ENCODE results near the gene PRSS53. TPM values are rescaled to one million over a fixed set of nuclear protein-coding genes. Genes with fewer than 3 reads are reported as not detected.

PRSS53 gene
- total and polyA plus RNA-seq, 4 donors, result 0.51 to 14.5 (median 3.0) TPM

DNA sequence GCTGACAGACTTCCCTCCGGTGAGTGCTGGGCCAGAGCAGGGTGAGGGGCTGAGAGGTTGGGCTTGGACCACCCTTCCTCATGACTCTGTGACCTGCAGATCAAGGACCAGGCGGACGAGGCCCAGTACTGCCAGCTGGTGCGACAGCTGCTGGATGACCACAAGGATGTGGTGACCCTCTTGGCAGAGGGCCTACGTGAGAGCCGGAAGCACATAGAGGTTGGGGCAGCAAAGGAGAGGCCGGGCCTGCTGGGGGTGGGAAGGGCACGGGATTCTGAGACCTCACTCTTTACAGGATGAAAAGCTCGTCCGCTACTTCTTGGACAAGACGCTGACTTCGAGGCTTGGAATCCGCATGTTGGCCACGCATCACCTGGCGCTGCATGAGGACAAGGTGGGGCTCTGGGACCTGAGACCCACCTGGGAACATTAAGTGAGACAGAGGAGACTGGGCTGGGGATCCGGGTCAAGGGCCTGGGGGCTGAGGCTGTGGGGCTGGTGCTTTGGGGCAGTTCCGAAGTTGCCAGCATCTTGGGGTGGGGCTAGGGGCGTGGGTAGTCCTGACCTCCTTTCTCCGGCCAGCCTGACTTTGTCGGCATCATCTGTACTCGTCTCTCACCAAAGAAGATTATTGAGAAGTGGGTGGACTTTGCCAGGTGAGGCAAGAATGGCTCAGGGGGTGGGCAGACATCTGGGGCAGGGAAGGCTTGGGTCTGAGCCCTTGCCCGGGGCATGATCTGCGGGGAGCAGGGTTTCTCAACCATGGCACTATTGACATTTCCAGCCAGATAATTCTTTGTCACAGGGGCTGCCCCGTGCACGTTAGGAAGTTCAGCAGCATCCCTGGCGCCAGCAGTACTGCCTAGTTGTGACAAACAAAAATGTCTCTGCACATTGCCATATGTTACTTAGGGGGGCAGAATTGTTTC is 21.6 kb upstream of the PRSS53 start (continued):
- TF ChIP-seq JUND (IDR thresholded peaks at IDR 0.05) (peak in 1 of 2 donors; percentile 27), HNF4A (conservative IDR thresholded peaks at IDR 0.05) (peak; percentile 31 to 50), RAD21 (IDR thresholded peaks at IDR 0.05) (no peak), FOXA1 (IDR thresholded peaks at IDR 0.05) (peak; percentile 25), EGR1 (IDR thresholded peaks at IDR 0.05; ENCODE audit: low read depth in 2 of 2) (peak in 1 of 2 donors; percentile 35)
- TF ChIP-seq, protein P1, sequence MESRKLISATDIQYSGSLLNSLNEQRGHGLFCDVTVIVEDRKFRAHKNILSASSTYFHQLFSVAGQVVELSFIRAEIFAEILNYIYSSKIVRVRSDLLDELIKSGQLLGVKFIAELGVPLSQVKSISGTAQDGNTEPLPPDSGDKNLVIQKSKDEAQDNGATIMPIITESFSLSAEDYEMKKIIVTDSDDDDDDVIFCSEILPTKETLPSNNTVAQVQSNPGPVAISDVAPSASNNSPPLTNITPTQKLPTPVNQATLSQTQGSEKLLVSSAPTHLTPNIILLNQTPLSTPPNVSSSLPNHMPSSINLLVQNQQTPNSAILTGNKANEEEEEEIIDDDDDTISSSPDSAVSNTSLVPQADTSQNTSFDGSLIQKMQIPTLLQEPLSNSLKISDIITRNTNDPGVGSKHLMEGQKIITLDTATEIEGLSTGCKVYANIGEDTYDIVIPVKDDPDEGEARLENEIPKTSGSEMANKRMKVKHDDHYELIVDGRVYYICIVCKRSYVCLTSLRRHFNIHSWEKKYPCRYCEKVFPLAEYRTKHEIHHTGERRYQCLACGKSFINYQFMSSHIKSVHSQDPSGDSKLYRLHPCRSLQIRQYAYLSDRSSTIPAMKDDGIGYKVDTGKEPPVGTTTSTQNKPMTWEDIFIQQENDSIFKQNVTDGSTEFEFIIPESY (IDR thresholded peaks at IDR 0.05), result no peak

DNA sequence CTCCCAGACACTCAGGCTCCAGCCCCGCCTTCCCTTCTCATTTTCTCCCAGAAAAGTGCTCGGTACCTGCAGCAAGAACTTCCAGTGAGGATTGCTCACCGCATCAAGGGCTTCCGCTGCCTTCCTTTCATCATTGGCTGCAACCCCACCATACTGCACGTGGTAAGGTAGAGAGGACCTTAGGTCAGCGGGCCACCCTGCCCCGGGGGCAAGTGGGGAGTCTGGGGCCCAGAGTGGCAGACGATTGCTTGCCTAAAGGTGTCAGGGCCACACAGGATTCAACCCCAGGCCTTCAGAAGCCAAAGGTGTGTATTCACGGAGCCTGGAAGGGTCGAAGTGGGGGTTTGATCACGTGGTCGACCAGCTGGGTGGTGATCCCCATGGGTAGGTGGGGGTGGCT is 20.9 kb upstream of the PRSS53 start:
- H3K9ac ChIP-seq (ENCODE audit: low read depth in 1 of 2, low read length in 2 of 2), result no peak overlapping the region
- H3K9me3 ChIP-seq (ENCODE audit: control insufficient read depth in 4 of 4, low read length in 3 of 4), result no peaks in the 10 kb centered on the region
- peaks cover 0 to 10% (median 6%) of the 10 kb centered on the region in 4 donors for H3K36me3 ChIP-seq (ENCODE audit: control insufficient read depth in 4 of 4, insufficient read depth in 3 of 4, low read depth in 1 of 4, low read length in 3 of 4)
- DNase-seq (ENCODE audit: low spot score), result no peak
- H3K4me1 ChIP-seq (ENCODE audit: control insufficient read depth in 4 of 4, insufficient read depth in 4 of 4, low read length in 3 of 4), result peaks cover 25 to 60% (median 43%) of the 10 kb centered on the region in 4 donors
- H3K27ac ChIP-seq (ENCODE audit: low read depth in 1 of 2, low read length in 2 of 2), result peak overlapping the region; percentile 5 to 96
- TF ChIP-seq EGR1 (IDR thresholded peaks at IDR 0.05; ENCODE audit: low read depth in 2 of 2) (no peak), FOXA2 (IDR thresholded peaks at IDR 0.05) (no peak), RXRA (IDR thresholded peaks at IDR 0.05) (no peak), HNF4A (conservative IDR thresholded peaks at IDR 0.05) (no peak), HNF4G (IDR thresholded peaks at IDR 0.05) (no peak), FOXA1 (IDR thresholded peaks at IDR 0.05) (no peak), RAD21 (IDR thresholded peaks at IDR 0.05) (no peak), JUND (IDR thresholded peaks at IDR 0.05) (no peak), NR2F2 (IDR thresholded peaks at IDR 0.05) (no peak), YY1 (IDR thresholded peaks at IDR 0.05) (no peak), SP1 (IDR thresholded peaks at IDR 0.05) (no peak)
- TF ChIP-seq, protein P1 (IDR thresholded peaks at IDR 0.05), result no peak
- TF ChIP-seq, protein P2, sequence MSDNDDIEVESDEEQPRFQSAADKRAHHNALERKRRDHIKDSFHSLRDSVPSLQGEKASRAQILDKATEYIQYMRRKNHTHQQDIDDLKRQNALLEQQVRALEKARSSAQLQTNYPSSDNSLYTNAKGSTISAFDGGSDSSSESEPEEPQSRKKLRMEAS (IDR thresholded peaks at IDR 0.05), result no peak
- TF ChIP-seq, protein P3, sequence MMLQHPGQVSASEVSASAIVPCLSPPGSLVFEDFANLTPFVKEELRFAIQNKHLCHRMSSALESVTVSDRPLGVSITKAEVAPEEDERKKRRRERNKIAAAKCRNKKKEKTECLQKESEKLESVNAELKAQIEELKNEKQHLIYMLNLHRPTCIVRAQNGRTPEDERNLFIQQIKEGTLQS (IDR thresholded peaks at IDR 0.05), result no peak
- TF ChIP-seq, protein P4, sequence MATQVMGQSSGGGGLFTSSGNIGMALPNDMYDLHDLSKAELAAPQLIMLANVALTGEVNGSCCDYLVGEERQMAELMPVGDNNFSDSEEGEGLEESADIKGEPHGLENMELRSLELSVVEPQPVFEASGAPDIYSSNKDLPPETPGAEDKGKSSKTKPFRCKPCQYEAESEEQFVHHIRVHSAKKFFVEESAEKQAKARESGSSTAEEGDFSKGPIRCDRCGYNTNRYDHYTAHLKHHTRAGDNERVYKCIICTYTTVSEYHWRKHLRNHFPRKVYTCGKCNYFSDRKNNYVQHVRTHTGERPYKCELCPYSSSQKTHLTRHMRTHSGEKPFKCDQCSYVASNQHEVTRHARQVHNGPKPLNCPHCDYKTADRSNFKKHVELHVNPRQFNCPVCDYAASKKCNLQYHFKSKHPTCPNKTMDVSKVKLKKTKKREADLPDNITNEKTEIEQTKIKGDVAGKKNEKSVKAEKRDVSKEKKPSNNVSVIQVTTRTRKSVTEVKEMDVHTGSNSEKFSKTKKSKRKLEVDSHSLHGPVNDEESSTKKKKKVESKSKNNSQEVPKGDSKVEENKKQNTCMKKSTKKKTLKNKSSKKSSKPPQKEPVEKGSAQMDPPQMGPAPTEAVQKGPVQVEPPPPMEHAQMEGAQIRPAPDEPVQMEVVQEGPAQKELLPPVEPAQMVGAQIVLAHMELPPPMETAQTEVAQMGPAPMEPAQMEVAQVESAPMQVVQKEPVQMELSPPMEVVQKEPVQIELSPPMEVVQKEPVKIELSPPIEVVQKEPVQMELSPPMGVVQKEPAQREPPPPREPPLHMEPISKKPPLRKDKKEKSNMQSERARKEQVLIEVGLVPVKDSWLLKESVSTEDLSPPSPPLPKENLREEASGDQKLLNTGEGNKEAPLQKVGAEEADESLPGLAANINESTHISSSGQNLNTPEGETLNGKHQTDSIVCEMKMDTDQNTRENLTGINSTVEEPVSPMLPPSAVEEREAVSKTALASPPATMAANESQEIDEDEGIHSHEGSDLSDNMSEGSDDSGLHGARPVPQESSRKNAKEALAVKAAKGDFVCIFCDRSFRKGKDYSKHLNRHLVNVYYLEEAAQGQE (IDR thresholded peaks at IDR 0.05), result no peak
- TF ChIP-seq, protein P5, sequence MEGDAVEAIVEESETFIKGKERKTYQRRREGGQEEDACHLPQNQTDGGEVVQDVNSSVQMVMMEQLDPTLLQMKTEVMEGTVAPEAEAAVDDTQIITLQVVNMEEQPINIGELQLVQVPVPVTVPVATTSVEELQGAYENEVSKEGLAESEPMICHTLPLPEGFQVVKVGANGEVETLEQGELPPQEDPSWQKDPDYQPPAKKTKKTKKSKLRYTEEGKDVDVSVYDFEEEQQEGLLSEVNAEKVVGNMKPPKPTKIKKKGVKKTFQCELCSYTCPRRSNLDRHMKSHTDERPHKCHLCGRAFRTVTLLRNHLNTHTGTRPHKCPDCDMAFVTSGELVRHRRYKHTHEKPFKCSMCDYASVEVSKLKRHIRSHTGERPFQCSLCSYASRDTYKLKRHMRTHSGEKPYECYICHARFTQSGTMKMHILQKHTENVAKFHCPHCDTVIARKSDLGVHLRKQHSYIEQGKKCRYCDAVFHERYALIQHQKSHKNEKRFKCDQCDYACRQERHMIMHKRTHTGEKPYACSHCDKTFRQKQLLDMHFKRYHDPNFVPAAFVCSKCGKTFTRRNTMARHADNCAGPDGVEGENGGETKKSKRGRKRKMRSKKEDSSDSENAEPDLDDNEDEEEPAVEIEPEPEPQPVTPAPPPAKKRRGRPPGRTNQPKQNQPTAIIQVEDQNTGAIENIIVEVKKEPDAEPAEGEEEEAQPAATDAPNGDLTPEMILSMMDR (IDR thresholded peaks at IDR 0.05; ENCODE audit: low read depth, low read length, missing input control), result no peak
- H3K27me3 ChIP-seq (ENCODE audit: control insufficient read depth in 4 of 4, insufficient read depth in 4 of 4, low read length in 3 of 4), result no peaks in the 10 kb centered on the region
- H3K4me3 ChIP-seq (ENCODE audit: low read depth in 1 of 3, low read length in 3 of 3), result no peak overlapping the region
- WGBS, result 93% methylated on average over 12 of the region's 12 CpGs

Data from liver (tissue), 9 donors.